SK-N-SH (cell line): ENCODE data around the gene TRMT10A. TPM values are rescaled to one million over a fixed set of nuclear protein-coding genes. Genes with fewer than 3 reads are reported as not detected.

Source experiments
- CTCF ChIA-PET: fragments of 300-600, 350-600 bp; formaldehyde crosslinking; extraction: SDS; loops from one replicate; lab custom pipeline; 2021; lab: Yijun Ruan, JAX
- POLR2A ChIA-PET: fragments of 350-600 bp; sonication (Branson Sonifier 250); formaldehyde crosslinking; extraction: SDS; loops from one replicate; lab custom pipeline; 2020; ENCODE audit warnings: antibody characterized with exemption, inconsistent platforms; lab: Yijun Ruan, JAX
- DNase-seq: peaks from one replicate; pipeline ENCODE4 v3.0.0; 2012
- H2AFZ ChIP-seq: fragments of 200-600 bp; sonication (generic); 2 replicates; pipeline ENCODE4 v1.8.1; 2016; ENCODE audit warnings: antibody characterized with exemption, mild to moderate bottlenecking, low read depth
- H3F3A ChIP-seq: fragments of 200-600 bp; sonication (generic); replicated peaks from 2 replicates; pipeline ENCODE3; 2016; ENCODE audit warnings: antibody characterized with exemption, mild to moderate bottlenecking; ENCODE audit not compliant: insufficient read depth
- H3K27ac ChIP-seq, 2 experiments: fragments of 200-500 bp in 1 of 2; fragments of 200-600 bp in 1 of 2; sonication (Bioruptor generic) in 1 of 2; sonication (generic), shearing (Covaris generic) in 1 of 2; 2 replicates each; pipeline versions ENCODE4 v1.5.1 to v1.6.1; 2014 to 2016; ENCODE audit warnings: low read depth in 2 of 2, inconsistent platforms in 1 of 2, low read length in 1 of 2, mild to moderate bottlenecking in 1 of 2, mixed read lengths in 1 of 2
- H3K27me3 ChIP-seq: fragments of 200-600 bp; sonication (generic), shearing (Covaris generic); 2 replicates; pipeline ENCODE4 v1.6.1; 2016; ENCODE audit warnings: mixed run types; ENCODE audit not compliant: insufficient read depth
- H3K36me3 ChIP-seq, 2 experiments: fragments of 200-500 bp in 1 of 2; fragments of 200-600 bp in 1 of 2; sonication (Bioruptor generic) in 1 of 2; sonication (generic) in 1 of 2; replicated peaks in 1 of 2; 2 replicates each; pipeline versions ENCODE3 to v1.5.1; 2014 to 2016; ENCODE audit warnings: low read length in 1 of 2, mild to moderate bottlenecking in 1 of 2; ENCODE audit not compliant: insufficient read depth in 2 of 2, control insufficient read depth in 1 of 2
- H3K4me1 ChIP-seq, 2 experiments: fragments of 200-500 bp in 1 of 2; fragments of 200-600 bp in 1 of 2; sonication (Bioruptor generic) in 1 of 2; sonication (generic), shearing (Covaris generic) in 1 of 2; 2 replicates each; pipeline versions ENCODE4 v1.5.1 to v1.6.1; 2014 to 2016; ENCODE audit warnings: low read depth in 1 of 2, low read length in 1 of 2, mixed run types in 1 of 2; ENCODE audit not compliant: insufficient read depth in 2 of 2, control insufficient read depth in 1 of 2
- H3K4me2 ChIP-seq: fragments of 200-600 bp; sonication (generic), shearing (Covaris generic); 2 replicates; pipeline ENCODE4 v1.6.1; 2017; ENCODE audit warnings: mixed run types
- H3K4me3 ChIP-seq, 2 experiments: fragments of 200-500 bp in 1 of 2; fragments of 200-600 bp in 1 of 2; sonication (Bioruptor generic) in 1 of 2; sonication (generic), shearing (Covaris generic) in 1 of 2; 2 replicates each; pipeline versions ENCODE4 v1.5.1 to v1.8.1; 2014 to 2016; ENCODE audit warnings: low read depth in 2 of 2, inconsistent platforms in 1 of 2, low read length in 1 of 2, mild to moderate bottlenecking in 1 of 2, mixed read lengths in 1 of 2, moderate library complexity in 1 of 2
- H3K79me2 ChIP-seq: fragments of 200-600 bp; sonication (generic); 2 replicates; pipeline ENCODE4 v1.8.1; 2017; ENCODE audit warnings: mild to moderate bottlenecking; ENCODE audit not compliant: insufficient read depth
- H3K9ac ChIP-seq: fragments of 200-600 bp; sonication (generic); 2 replicates; pipeline ENCODE4 v1.6.1; 2017; ENCODE audit warnings: mixed run types
- H3K9me2 ChIP-seq: fragments of 200-600 bp; sonication (generic); 2 replicates; pipeline ENCODE4 v1.6.1; 2017; ENCODE audit warnings: mixed run types
- H3K9me3 ChIP-seq: fragments of 200-600 bp; sonication (generic); 2 replicates; pipeline ENCODE4 v1.6.1; 2017; ENCODE audit warnings: mixed run types, mild to moderate bottlenecking, moderate library complexity
- H4K20me1 ChIP-seq: fragments of 200-600 bp; sonication (generic); 2 replicates; pipeline ENCODE4 v1.6.1; 2017; ENCODE audit warnings: mild to moderate bottlenecking, mixed run types; ENCODE audit not compliant: insufficient read depth
- CTCF ChIP-seq: fragments of 200-600 bp; sonication (generic); IDR thresholded peaks from 2 replicates; pipeline ENCODE4 v1.6.1; 2017; ENCODE audit warnings: antibody characterized with exemption, mild to moderate bottlenecking, moderate library complexity
- EP300 ChIP-seq, 2 experiments: IDR thresholded peaks; 2 replicates each; pipeline versions ENCODE4 v1.4.0 to v1.6.1; 2012; ENCODE audit warnings: borderline replicate concordance in 1 of 2, low read depth in 1 of 2, low read length in 1 of 2
- FOSL2 ChIP-seq: IDR thresholded peaks from 2 replicates; pipeline ENCODE4 v1.4.0; 2012; ENCODE audit warnings: low read depth, mild to moderate bottlenecking, moderate library complexity, borderline replicate concordance
- FOXJ3 ChIP-seq: sonication (generic); formaldehyde crosslinking; IDR thresholded peaks from 2 replicates; pipeline ENCODE4 v1.5.1; 2020; ENCODE audit warnings: mild to moderate bottlenecking, missing genetic modification reagents
- GABPA ChIP-seq: IDR thresholded peaks from 2 replicates; pipeline ENCODE4 v1.4.0; 2012; ENCODE audit warnings: low read depth, mild to moderate bottlenecking
- GATA2 ChIP-seq: sonication (generic); formaldehyde crosslinking; IDR thresholded peaks from 2 replicates; pipeline ENCODE4 v1.5.0; 2020; ENCODE audit warnings: mild to moderate bottlenecking, missing genetic modification reagents
- JUND ChIP-seq: IDR thresholded peaks from 2 replicates; pipeline ENCODE4 v1.4.0; 2012
- MAX ChIP-seq: IDR thresholded peaks from 2 replicates; pipeline ENCODE4 v1.4.0; 2012; ENCODE audit warnings: low read depth
- MXI1 ChIP-seq: IDR thresholded peaks from 2 replicates; pipeline ENCODE4 v1.6.1; 2012; ENCODE audit warnings: mild to moderate bottlenecking, low read depth, low read length, improper control_type of control experiment
- NFIC ChIP-seq: IDR thresholded peaks from 2 replicates; pipeline ENCODE4 v1.4.0; 2012; ENCODE audit warnings: borderline replicate concordance
- NRF1 ChIP-seq: IDR thresholded peaks from 2 replicates; pipeline ENCODE4 v1.6.1; 2012; ENCODE audit warnings: low read depth, mild to moderate bottlenecking, low read length
- POLR2AphosphoS5 ChIP-seq: IDR thresholded peaks from 2 replicates; pipeline ENCODE4 v1.6.1; 2012; ENCODE audit warnings: low read depth, low read length
- RAD21 ChIP-seq: IDR thresholded peaks from 2 replicates; pipeline ENCODE4 v1.6.1; 2012; ENCODE audit warnings: mild to moderate bottlenecking, low read length
- RFX5 ChIP-seq: IDR thresholded peaks from 2 replicates; pipeline ENCODE4 v1.6.1; 2012; ENCODE audit warnings: mild to moderate bottlenecking, improper control_type of control experiment, low read length
- SIN3A ChIP-seq: IDR thresholded peaks from 2 replicates; pipeline ENCODE4 v1.6.1; 2012; ENCODE audit warnings: low read depth, mild to moderate bottlenecking, low read length, moderate library complexity, borderline replicate concordance
- TCF12 ChIP-seq: IDR thresholded peaks from 2 replicates; pipeline ENCODE4 v1.4.0; 2012
- YY1 ChIP-seq: IDR thresholded peaks from 2 replicates; pipeline ENCODE4 v1.4.0; 2012; ENCODE audit warnings: low read depth, mild to moderate bottlenecking
- WGBS: methylation state at CpG from one replicate; pipeline ENCODE4 v1.1.6; 2017; ENCODE audit warnings: low lambda C conversion rate; 5-methylcytosine and 5-hydroxymethylcytosine counted together
- polyA plus RNA-seq, 3 experiments: library from polyadenylated mRNA; depleted of rRNA; stranded (reverse); fragments of >200 nt; gene quantifications; 2 replicates each; pipeline ENCODE4 v1.2.3, GENCODE V29; 2012
- TF ChIP-seq, protein P1 (sequence below): fragments of 150-350 bp; IDR thresholded peaks from 2 replicates; pipeline ENCODE4 v1.6.1; 2017; ENCODE audit warnings: antibody characterized with exemption, low read length, low read depth, borderline replicate concordance
- TF ChIP-seq, protein P2 (sequence below): IDR thresholded peaks from 2 replicates; pipeline ENCODE4; 2012
- TF ChIP-seq, protein P3 (sequence below): fragments of 150-350 bp; IDR thresholded peaks from 2 replicates; pipeline ENCODE4 v1.6.1; 2016; ENCODE audit warnings: mild to moderate bottlenecking, low read depth, low read length

TRMT10A gene
- polyA plus RNA-seq, 1 of the 3 experiments (the other 2 are of a cell fraction) = 2.4 TPM

DNA sequence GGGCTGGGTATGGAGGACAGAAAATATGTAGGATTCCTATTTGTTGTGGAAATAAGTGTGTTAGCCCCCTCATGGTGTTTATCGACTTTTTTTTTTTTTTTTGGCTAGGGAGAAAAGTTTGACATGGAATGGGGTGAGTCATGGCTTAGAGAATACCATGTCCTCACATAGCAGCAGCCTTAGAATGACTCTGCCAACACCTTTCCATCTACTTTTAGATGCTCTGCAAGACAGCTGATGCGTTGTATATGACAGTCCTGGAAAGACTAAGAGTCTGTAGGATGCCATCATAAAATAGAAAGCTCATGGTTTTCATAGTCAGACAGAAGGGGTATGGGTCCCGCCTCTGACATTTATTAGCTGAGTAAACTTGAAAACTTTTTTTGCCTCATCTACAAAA lies 48.4 kb upstream of the TRMT10A start:
- POLR2A ChIA-PET = no interaction called here
- H3K9ac ChIP-seq = no peak overlapping the region
- TF ChIP-seq MAX (no peak), RAD21 (no peak), TCF12 (no peak), GATA2 (CRISPR knock-in tag) (no peak), FOSL2 (no peak), NFIC (no peak), POLR2AphosphoS5 (no peak), NRF1 (no peak), YY1 (no peak), CTCF (no peak), FOXJ3 (CRISPR knock-in tag) (no peak), SIN3A (no peak), GABPA (no peak)
- TF ChIP-seq, protein P1, sequence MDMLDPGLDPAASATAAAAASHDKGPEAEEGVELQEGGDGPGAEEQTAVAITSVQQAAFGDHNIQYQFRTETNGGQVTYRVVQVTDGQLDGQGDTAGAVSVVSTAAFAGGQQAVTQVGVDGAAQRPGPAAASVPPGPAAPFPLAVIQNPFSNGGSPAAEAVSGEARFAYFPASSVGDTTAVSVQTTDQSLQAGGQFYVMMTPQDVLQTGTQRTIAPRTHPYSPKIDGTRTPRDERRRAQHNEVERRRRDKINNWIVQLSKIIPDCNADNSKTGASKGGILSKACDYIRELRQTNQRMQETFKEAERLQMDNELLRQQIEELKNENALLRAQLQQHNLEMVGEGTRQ = no peak
- TF ChIP-seq, protein P2, sequence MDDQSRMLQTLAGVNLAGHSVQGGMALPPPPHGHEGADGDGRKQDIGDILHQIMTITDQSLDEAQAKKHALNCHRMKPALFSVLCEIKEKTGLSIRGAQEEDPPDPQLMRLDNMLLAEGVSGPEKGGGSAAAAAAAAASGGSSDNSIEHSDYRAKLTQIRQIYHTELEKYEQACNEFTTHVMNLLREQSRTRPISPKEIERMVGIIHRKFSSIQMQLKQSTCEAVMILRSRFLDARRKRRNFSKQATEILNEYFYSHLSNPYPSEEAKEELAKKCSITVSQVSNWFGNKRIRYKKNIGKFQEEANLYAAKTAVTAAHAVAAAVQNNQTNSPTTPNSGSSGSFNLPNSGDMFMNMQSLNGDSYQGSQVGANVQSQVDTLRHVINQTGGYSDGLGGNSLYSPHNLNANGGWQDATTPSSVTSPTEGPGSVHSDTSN = no peak
- TF ChIP-seq, all 33 proteins: peak for 0

DNA sequence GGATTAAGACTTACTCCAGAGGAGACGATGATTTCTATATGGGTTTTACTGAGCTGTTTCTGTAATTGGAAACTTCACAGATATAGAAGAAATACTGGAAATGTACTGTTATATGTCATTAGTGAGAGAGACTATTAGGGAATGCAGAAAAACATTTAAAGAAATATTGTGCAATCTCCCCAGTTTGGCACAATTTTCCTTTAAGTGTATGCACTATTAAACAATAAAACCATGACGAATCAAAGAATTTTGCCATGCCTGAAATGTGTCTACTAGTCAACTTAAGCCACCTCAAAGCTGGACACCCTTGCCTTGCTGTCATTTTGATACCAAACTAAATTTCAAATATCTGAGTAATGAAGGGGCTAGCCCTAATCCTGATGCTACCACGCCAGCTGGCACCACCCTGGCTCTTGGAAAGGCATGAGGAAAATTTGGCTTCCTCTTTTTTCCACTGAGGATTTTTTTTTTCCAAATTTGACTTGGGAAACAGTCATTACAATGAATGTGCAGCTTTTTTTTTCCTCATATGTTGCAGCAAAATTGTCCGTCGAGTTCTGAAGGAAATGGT lies 46.9 kb upstream of the TRMT10A start:
- CTCF ChIA-PET = no interaction called here
- no peaks in the 10 kb centered on the region for H3K79me2 ChIP-seq
- no peak overlapping the region for H3K9ac ChIP-seq
- H3K27ac ChIP-seq = no peak overlapping the region
- H3F3A ChIP-seq = no peaks in the 10 kb centered on the region
- no peaks in the 10 kb centered on the region for H4K20me1 ChIP-seq
- 56% methylated on average over 5 of the region's 5 CpGs for WGBS
- H3K27me3 ChIP-seq = no peaks in the 10 kb centered on the region
- DNase-seq = no peak
- no peak overlapping the region for H2AFZ ChIP-seq
- no peaks in the 10 kb centered on the region for H3K36me3 ChIP-seq
- H3K9me3 ChIP-seq = no peaks in the 10 kb centered on the region
- no peaks in the 10 kb centered on the region for H3K9me2 ChIP-seq
- H3K4me3 ChIP-seq = no peak overlapping the region
- POLR2A ChIA-PET = no interaction called here
- H3K4me1 ChIP-seq = peaks cover 0 to 3% of the 10 kb centered on the region in 2 experiments; a peak in 1 of 4 replicates
- H3K4me2 ChIP-seq = no peak overlapping the region
- no peak for TF ChIP-seq EP300 (IDR thresholded peaks at IDR 0.05; ENCODE audit: borderline replicate concordance in 1 of 2, low read depth in 1 of 2, low read length in 1 of 2)
- no peak for TF ChIP-seq MXI1
- no peak for TF ChIP-seq RFX5
- no peak for TF ChIP-seq FOXJ3 (CRISPR knock-in tag)
- TF ChIP-seq SIN3A = no peak
- no peak for TF ChIP-seq GABPA
- no peak for TF ChIP-seq JUND
- no peak for TF ChIP-seq POLR2AphosphoS5
- TF ChIP-seq, protein P3, sequence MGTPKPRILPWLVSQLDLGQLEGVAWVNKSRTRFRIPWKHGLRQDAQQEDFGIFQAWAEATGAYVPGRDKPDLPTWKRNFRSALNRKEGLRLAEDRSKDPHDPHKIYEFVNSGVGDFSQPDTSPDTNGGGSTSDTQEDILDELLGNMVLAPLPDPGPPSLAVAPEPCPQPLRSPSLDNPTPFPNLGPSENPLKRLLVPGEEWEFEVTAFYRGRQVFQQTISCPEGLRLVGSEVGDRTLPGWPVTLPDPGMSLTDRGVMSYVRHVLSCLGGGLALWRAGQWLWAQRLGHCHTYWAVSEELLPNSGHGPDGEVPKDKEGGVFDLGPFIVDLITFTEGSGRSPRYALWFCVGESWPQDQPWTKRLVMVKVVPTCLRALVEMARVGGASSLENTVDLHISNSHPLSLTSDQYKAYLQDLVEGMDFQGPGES = no peak
- TF ChIP-seq CTCF = no peak
- no peak for TF ChIP-seq MAX

More for the DNA sequence above, 48.4 kb upstream of the TRMT10A start:
- H2AFZ ChIP-seq = no peak overlapping the region
- no peak for DNase-seq
- H3K4me3 ChIP-seq = no peak overlapping the region
- no peaks in the 10 kb centered on the region for H3F3A ChIP-seq
- 28% methylated on average over 3 of the region's 3 CpGs for WGBS
- no peak overlapping the region for H3K27ac ChIP-seq
- H3K4me2 ChIP-seq = no peak overlapping the region
- H3K9me2 ChIP-seq = no peaks in the 10 kb centered on the region
- H3K4me1 ChIP-seq = peaks cover 0 to 3% of the 10 kb centered on the region in 2 experiments; a peak in 1 of 4 replicates
- H3K36me3 ChIP-seq = no peaks in the 10 kb centered on the region
- no peaks in the 10 kb centered on the region for H4K20me1 ChIP-seq
- no peaks in the 10 kb centered on the region for H3K9me3 ChIP-seq
- H3K27me3 ChIP-seq = no peaks in the 10 kb centered on the region
- H3K79me2 ChIP-seq = no peaks in the 10 kb centered on the region
- CTCF ChIA-PET = no interaction called here
